ENCODE results near the gene BTBD7.

Gene BTBD7, protein sequence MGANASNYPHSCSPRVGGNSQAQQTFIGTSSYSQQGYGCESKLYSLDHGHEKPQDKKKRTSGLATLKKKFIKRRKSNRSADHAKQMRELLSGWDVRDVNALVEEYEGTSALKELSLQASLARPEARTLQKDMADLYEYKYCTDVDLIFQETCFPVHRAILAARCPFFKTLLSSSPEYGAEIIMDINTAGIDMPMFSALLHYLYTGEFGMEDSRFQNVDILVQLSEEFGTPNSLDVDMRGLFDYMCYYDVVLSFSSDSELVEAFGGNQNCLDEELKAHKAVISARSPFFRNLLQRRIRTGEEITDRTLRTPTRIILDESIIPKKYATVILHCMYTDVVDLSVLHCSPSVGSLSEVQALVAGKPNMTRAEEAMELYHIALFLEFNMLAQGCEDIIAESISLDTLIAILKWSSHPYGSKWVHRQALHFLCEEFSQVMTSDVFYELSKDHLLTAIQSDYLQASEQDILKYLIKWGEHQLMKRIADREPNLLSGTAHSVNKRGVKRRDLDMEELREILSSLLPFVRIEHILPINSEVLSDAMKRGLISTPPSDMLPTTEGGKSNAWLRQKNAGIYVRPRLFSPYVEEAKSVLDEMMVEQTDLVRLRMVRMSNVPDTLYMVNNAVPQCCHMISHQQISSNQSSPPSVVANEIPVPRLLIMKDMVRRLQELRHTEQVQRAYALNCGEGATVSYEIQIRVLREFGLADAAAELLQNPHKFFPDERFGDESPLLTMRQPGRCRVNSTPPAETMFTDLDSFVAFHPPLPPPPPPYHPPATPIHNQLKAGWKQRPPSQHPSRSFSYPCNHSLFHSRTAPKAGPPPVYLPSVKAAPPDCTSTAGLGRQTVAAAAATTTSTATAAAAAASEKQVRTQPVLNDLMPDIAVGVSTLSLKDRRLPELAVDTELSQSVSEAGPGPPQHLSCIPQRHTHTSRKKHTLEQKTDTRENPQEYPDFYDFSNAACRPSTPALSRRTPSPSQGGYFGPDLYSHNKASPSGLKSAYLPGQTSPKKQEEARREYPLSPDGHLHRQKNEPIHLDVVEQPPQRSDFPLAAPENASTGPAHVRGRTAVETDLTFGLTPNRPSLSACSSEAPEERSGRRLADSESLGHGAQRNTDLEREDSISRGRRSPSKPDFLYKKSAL

DNA sequence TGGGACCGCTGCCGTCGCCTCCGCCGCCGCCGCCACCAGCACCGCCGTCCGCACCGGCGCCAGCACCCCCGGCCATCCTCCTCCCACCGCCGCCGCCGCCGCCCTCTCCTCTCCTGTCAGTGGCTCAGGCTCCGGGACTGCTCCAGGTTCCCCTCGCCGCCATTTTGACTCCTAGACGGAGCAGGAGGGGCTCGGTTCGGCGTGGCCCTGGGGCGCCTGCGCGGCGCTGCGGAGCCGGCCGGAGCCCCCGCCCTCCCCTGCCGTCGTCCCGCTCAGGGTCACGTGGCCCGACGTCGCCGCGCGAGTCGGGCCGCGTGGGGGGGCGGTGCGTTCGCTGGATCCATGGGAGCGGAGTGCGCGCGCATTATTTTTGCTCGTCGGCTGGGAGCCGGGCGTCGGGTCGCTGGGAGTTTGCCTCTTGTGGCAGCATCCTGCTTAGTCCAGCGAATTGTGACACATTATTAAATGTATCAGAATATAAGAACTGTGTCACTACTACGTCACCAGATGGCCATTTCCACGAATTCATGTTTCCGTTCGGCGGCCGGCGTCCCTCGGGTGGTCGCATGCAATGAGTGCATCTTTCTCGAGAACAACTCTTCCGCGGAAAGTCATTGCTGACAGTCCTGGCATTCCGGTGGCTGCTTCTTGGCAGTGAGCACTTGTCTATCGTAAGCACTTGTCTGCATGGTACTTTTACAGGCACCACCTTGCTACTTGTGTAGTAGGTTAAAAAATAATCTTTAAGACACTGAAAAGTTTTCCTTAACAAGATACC lies at the start of gene BTBD7:
TSS of gene BTBD7 (minus strand) at position 184 of the 778 bp plus-strand sequence. CDS start 36,985 bp downstream, outside the sequence.
- DNase-seq (ENCODE audit: extremely low read depth, low read depth) = peak; percentile 85
- TF ChIP-seq, protein P1, sequence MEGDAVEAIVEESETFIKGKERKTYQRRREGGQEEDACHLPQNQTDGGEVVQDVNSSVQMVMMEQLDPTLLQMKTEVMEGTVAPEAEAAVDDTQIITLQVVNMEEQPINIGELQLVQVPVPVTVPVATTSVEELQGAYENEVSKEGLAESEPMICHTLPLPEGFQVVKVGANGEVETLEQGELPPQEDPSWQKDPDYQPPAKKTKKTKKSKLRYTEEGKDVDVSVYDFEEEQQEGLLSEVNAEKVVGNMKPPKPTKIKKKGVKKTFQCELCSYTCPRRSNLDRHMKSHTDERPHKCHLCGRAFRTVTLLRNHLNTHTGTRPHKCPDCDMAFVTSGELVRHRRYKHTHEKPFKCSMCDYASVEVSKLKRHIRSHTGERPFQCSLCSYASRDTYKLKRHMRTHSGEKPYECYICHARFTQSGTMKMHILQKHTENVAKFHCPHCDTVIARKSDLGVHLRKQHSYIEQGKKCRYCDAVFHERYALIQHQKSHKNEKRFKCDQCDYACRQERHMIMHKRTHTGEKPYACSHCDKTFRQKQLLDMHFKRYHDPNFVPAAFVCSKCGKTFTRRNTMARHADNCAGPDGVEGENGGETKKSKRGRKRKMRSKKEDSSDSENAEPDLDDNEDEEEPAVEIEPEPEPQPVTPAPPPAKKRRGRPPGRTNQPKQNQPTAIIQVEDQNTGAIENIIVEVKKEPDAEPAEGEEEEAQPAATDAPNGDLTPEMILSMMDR (IDR thresholded peaks at IDR 0.05; ENCODE audit: low read depth, low read length) = no peak; the same call in none of the 2 replicates

DNA sequence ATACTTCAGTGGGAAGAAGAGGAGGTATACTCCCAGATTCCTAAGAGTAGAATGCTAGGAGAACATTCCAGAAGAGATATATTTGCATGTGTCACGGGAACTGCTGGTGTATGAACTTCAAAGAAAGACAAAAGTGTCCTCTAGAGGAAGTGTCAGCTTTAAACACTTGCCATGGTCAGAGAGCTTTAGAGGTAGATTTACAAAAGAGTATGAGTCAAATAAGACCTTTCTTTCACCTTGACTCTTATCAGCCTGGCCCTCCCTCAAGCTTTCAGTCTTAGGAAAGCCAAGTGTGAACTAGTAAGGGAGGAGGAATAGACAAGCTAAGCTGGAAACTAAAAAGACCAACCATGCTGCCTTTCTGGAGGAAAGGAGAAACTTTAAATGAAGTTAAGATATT lies 48.8 kb upstream of the BTBD7 start:
- no peak for DNase-seq (ENCODE audit: extremely low read depth, low read depth)
- TF ChIP-seq, protein P1 (IDR thresholded peaks at IDR 0.05; ENCODE audit: low read depth, low read length) = no peak; the same call in 1 of the 2 replicates

DNA sequence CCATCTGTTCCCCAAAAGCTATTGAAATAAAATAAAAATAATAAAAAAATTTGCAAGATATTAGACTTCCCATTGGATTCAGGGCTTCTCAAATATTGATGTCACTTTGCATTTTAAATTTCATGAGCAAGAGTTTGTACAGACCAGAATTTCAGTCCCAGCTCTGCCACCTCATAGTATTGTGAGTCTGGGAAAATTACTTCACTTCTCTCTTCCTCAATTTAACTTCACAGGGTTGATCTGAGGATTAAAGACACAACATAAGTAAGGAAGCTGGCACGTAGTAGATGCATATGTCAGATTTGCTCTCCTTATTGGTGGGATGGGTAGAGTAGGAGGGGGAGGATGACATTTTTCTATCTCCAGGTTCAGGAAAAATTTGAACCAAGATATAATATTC lies 47.0 kb upstream of the BTBD7 start:
- DNase-seq (ENCODE audit: extremely low read depth, low read depth) = no peak
- TF ChIP-seq, protein P1 (IDR thresholded peaks at IDR 0.05; ENCODE audit: low read depth, low read length) = no peak

DNA sequence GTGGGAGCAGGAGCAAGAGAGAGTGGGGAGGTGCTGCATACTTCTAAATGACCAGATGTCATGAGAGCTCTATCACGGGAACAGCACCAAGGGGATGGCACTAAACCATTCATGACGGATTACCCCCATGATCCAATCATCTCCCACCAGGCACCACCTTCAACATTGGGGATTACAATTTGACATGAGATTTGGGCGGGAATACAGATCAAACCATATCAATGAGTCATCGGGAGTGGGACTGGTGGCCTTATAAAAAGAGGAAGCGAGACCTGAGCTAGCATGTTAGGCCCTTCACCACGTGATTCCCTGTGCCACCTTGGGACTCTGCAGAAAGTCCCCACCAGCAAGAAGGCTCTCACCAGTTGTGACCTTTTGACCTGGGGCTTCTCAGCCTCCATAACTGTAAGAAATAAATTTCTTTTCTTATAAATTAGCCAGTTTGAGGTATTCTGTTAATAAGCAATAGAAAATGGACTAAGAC lies 42.9 kb upstream of the BTBD7 start:
- DNase-seq (ENCODE audit: extremely low read depth, low read depth) = no peak
- TF ChIP-seq, protein P1 (IDR thresholded peaks at IDR 0.05; ENCODE audit: low read depth, low read length) = no peak

DNA sequence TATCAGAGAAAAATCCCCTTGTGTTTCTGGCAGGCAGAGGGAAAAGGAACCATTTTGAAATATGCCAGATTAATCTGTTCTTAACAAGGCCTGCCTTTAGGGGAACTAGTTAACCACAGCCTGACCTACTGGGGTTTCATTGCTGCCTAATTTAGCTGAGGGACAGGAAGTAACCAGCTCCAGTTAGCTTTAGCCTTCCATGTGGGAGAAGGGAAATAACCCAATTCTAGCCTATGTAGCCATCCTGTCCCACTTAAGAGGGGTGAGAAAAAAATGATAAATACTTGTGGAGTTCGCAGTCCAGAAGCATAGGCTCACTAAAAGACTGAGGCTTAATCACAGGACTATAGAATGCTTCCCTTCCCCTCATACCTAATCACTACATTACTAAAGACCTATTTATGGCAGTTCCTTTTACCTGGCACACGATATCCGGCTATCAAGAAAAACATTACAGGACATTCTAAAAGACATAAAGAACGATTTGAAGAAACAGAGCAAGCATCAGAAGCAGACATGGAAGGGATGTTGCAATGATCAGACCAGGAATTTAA lies 37.0 kb upstream of the BTBD7 start:
- DNase-seq (ENCODE audit: extremely low read depth, low read depth) = no peak

More for the DNA sequence above, 37.0 kb upstream of the BTBD7 start:
- TF ChIP-seq, protein P1 (IDR thresholded peaks at IDR 0.05; ENCODE audit: low read depth, low read length) = no peak

Measured in AG09319 (cell line).